Activated naive CD8-positive, alpha-beta T cell treated with anti-CD3 and anti-CD28 coated beads, Interleukin-2, amount 10 ng/mL, durations not matched to agents 7 days and 5 days (primary cell): ENCODE measurements around the gene RBFA. TPM values are rescaled to one million over a fixed set of nuclear protein-coding genes. Genes with fewer than 3 reads are reported as not detected.
"Not testable (repeated sequence)": the region's sequence is repeated elsewhere in the genome, so short reads cannot be mapped to it uniquely, and the experiment has no call there.

ENCODE experiments used
- ATAC-seq: fragments of 150-1000 bp; cut with Tn5 transposase; one replicate; pipeline ENCODE4 v1.10.0; 2021; ENCODE audit warnings: low read depth, moderate library complexity
- POLR2A ChIA-PET: fragments of 350-600 bp; sonication (Branson Sonifier 250); formaldehyde crosslinking; loops from one replicate; lab custom pipeline; 2021; ENCODE audit warnings: antibody characterized with exemption; lab: Charles Lee
- DNase-seq: peaks from one replicate; pipeline ENCODE4 v3.0.0; 2021
- H3K27ac Mint-ChIP-seq: one replicate; pipeline ENCODE4 v1.8.0; 2022; ENCODE audit warnings: mild to moderate bottlenecking, mixed read lengths
- H3K27me3 Mint-ChIP-seq: one replicate; pipeline ENCODE4 v1.8.0; 2022; ENCODE audit warnings: mild to moderate bottlenecking, moderate library complexity, mixed read lengths
- H3K36me3 Mint-ChIP-seq: one replicate; pipeline ENCODE4 v1.8.0; 2021; ENCODE audit warnings: mild to moderate bottlenecking, mixed read lengths
- H3K4me1 Mint-ChIP-seq: one replicate; pipeline ENCODE4 v1.8.0; 2021; ENCODE audit warnings: mixed read lengths
- H3K4me3 Mint-ChIP-seq: one replicate; pipeline ENCODE4 v1.8.0; 2022; ENCODE audit warnings: mild to moderate bottlenecking, moderate library complexity, mixed read lengths
- H3K9me3 Mint-ChIP-seq: one replicate; pipeline ENCODE4 v1.8.0; 2021; ENCODE audit warnings: mixed read lengths
- total RNA-seq, 2 experiments: library from RNA; stranded (reverse); gene quantifications; one replicate each; pipeline ENCODE4 v1.2.3, GENCODE V29; 2021

RBFA gene
- total RNA-seq, 2 experiments from 2014 or later: 21.2 to 22.1 TPM

GRCh38 chr18:80006724-80007123 is 27.5 kb upstream of the RBFA start:
- no peak overlapping the region for H3K4me3 Mint-ChIP-seq
- no peak for DNase-seq
- POLR2A ChIA-PET: no interaction called here
- H3K36me3 Mint-ChIP-seq: no peaks in the 10 kb centered on the region
- no peak for ATAC-seq
- no peak overlapping the region for H3K27ac Mint-ChIP-seq
- H3K27me3 Mint-ChIP-seq: no peaks in the 10 kb centered on the region
- H3K9me3 Mint-ChIP-seq: peaks cover 2% of the 10 kb centered on the region
- no peaks in the 10 kb centered on the region for H3K4me1 Mint-ChIP-seq

GRCh38 chr18:80009661-80010550 is 24.3 kb upstream of the RBFA start:
- H3K27me3 Mint-ChIP-seq: no peaks in the 10 kb centered on the region
- H3K27ac Mint-ChIP-seq: no peak overlapping the region
- no peak for DNase-seq
- H3K9me3 Mint-ChIP-seq: peaks cover 6% of the 10 kb centered on the region
- POLR2A ChIA-PET: no interaction called here
- ATAC-seq: no peak
- H3K36me3 Mint-ChIP-seq: no peaks in the 10 kb centered on the region
- no peaks in the 10 kb centered on the region for H3K4me1 Mint-ChIP-seq
- H3K4me3 Mint-ChIP-seq: no peak overlapping the region

GRCh38 chr18:80010551-80010906 is 23.7 kb upstream of the RBFA start:
- peaks cover 6% of the 10 kb centered on the region for H3K9me3 Mint-ChIP-seq
- no peak overlapping the region for H3K27ac Mint-ChIP-seq
- H3K27me3 Mint-ChIP-seq: no peaks in the 10 kb centered on the region
- ATAC-seq: no peak
- H3K36me3 Mint-ChIP-seq: no peaks in the 10 kb centered on the region
- no peak overlapping the region for H3K4me3 Mint-ChIP-seq
- POLR2A ChIA-PET: no interaction called here
- no peaks in the 10 kb centered on the region for H3K4me1 Mint-ChIP-seq
- no peak for DNase-seq

GRCh38 chr18:80011496-80012137 is 22.6 kb upstream of the RBFA start:
- ATAC-seq, DNase-seq, H3K9me3 Mint-ChIP-seq, H3K27ac Mint-ChIP-seq, H3K4me3 Mint-ChIP-seq, H3K36me3 Mint-ChIP-seq, H3K4me1 Mint-ChIP-seq, POLR2A ChIA-PET, H3K27me3 Mint-ChIP-seq: not testable (repeated sequence)

GRCh38 chr18:80012714-80013113 is 21.5 kb upstream of the RBFA start:
- ATAC-seq: no peak
- Mint-ChIP-seq H3K4me3 (no peak overlapping the region), H3K27ac (no peak overlapping the region), H3K9me3 (peaks cover 6% of the 10 kb centered on the region), H3K27me3 (no peaks in the 10 kb centered on the region), H3K4me1 (no peaks in the 10 kb centered on the region), H3K36me3 (no peaks in the 10 kb centered on the region)
- DNase-seq: no peak
- POLR2A ChIA-PET: no interaction called here

DNA sequence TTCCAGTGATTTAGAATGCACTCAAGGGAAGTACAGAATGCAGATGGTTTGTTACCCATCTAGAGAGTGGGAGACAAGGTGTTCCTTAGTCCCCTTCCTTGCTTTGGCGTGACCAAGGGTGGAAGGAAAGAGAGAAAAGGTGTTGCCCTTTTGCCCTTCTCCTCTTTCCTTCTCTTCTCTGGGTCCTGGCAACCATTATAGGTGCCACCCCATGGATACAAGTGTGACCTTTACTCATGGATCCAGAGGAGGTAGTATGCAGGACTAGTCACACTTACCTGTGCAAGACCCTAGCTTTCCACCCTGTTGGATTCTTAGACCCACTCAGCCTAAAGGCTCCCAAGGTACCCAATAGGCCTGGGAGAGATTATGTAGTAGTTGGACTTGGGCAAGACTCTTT is 11.6 kb upstream of the RBFA start:
- ATAC-seq (no peak), DNase-seq (no peak)
- POLR2A ChIA-PET: no interaction called here
- H3K9me3 Mint-ChIP-seq: peaks cover 28% of the 10 kb centered on the region
- H3K4me1 Mint-ChIP-seq: no peaks in the 10 kb centered on the region
- H3K36me3 Mint-ChIP-seq: peaks cover 2% of the 10 kb centered on the region
- no peak overlapping the region for H3K4me3 Mint-ChIP-seq
- no peak overlapping the region for H3K27ac Mint-ChIP-seq
- peaks cover 2% of the 10 kb centered on the region for H3K27me3 Mint-ChIP-seq

DNA sequence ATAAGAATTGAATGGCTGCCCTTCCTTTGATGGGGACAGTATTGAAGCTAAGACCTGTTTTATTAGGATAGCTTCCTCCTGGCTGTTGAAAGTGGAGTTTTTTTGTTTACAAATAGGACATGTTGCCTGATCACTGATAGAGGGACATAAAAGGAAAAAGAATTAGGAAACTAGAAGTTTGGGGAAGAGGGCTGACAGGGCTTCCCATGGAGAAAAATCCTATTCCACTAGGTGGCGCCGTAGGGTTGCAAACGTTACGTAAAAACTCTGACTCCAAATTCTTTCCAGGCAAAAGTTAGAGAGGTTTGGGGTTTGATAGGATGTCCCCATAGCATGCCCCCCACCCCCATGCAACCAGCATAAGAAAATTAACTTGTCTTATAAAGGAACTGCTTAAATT is 11.1 kb upstream of the RBFA start:
- Mint-ChIP-seq H3K36me3 (peaks cover 2% of the 10 kb centered on the region), H3K4me1 (no peaks in the 10 kb centered on the region), H3K4me3 (no peak overlapping the region), H3K9me3 (peaks cover 28% of the 10 kb centered on the region), H3K27ac (no peak overlapping the region), H3K27me3 (peaks cover 2% of the 10 kb centered on the region)
- POLR2A ChIA-PET: no interaction called here
- DNase-seq: no peak
- ATAC-seq: no peak

GRCh38 chr18:80026363-80026762 is 7.9 kb upstream of the RBFA start:
- H3K27ac Mint-ChIP-seq: no peak overlapping the region
- H3K4me3 Mint-ChIP-seq: no peak overlapping the region
- ATAC-seq (no peak), DNase-seq (no peak)
- peaks cover 2% of the 10 kb centered on the region for H3K27me3 Mint-ChIP-seq
- POLR2A ChIA-PET: no interaction called here
- peaks cover 2% of the 10 kb centered on the region for H3K36me3 Mint-ChIP-seq
- H3K9me3 Mint-ChIP-seq: peaks cover 22% of the 10 kb centered on the region
- H3K4me1 Mint-ChIP-seq: no peaks in the 10 kb centered on the region

DNA sequence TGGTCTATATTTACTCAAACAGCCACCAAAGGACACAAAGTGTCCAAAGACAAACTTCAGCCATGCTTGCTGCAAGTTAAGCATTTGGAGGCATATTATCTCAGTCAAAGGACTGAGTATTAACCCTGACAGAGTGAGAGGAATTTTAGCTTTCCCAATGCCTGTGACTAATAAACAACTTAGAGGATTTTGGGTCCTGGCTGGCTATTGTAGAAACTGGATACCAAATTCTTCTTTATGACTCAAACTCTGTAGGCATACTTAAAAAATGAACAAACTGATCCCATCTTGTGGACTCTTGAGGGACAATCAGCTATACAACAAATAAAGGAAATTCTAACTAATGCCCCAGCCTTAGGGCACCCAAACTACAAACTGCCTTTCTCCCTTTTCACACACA is 6.5 kb upstream of the RBFA start:
- H3K4me1 Mint-ChIP-seq, DNase-seq, H3K27ac Mint-ChIP-seq, POLR2A ChIA-PET, H3K4me3 Mint-ChIP-seq, ATAC-seq, H3K27me3 Mint-ChIP-seq, H3K36me3 Mint-ChIP-seq: not testable (repeated sequence)
- peaks cover 21% of the 10 kb centered on the region for H3K9me3 Mint-ChIP-seq

- H3K4me1 Mint-ChIP-seq: peaks cover 6% of the 10 kb centered on the region
- ATAC-seq (no peak), DNase-seq (no peak)
- no peaks in the 10 kb centered on the region for H3K36me3 Mint-ChIP-seq
- H3K4me3 Mint-ChIP-seq: no peak overlapping the region
- H3K27me3 Mint-ChIP-seq: peaks cover 2% of the 10 kb centered on the region
- no peak overlapping the region for H3K27ac Mint-ChIP-seq
- peaks cover 11% of the 10 kb centered on the region for H3K9me3 Mint-ChIP-seq
- POLR2A ChIA-PET: no interaction called here
Observed at GRCh38 chr18:80029690-80030089, 4.5 kb upstream of the RBFA start.

- Mint-ChIP-seq H3K36me3 (peaks cover 4% of the 10 kb centered on the region), H3K27me3 (peaks cover 2% of the 10 kb centered on the region), H3K27ac (peak overlapping the region; percentile 89), H3K4me3 (peak overlapping the region; percentile 86), H3K9me3 (no peaks in the 10 kb centered on the region), H3K4me1 (peaks cover 18% of the 10 kb centered on the region)
- DNase-seq (no peak), ATAC-seq (peak; percentile 71)
- POLR2A ChIA-PET: interaction anchor here (0.8 to 3.1 kb wide), 11 partner anchors 12 to 965 kb away, joined by 3 to 15 read pairs (median 4); partner anchors contain the start of genes ADNP2 and TXNL4A
Observed at GRCh38 chr18:80033181-80034067, 810 bp upstream of the RBFA start.

GRCh38 chr18:80034852-80035406 is 695 bp downstream of the RBFA start:
- no peak for ATAC-seq
- no peak for DNase-seq
- peaks cover 2% of the 10 kb centered on the region for H3K27me3 Mint-ChIP-seq
- H3K27ac Mint-ChIP-seq: peak overlapping the region; percentile 72
- H3K4me3 Mint-ChIP-seq: peak overlapping the region; percentile 86
- H3K36me3 Mint-ChIP-seq: peaks cover 9% of the 10 kb centered on the region
- no peaks in the 10 kb centered on the region for H3K9me3 Mint-ChIP-seq
- H3K4me1 Mint-ChIP-seq: peaks cover 18% of the 10 kb centered on the region
- POLR2A ChIA-PET: interaction anchor here (1.2 to 3.1 kb wide), 3 partner anchors 47 to 83 kb away, joined by 3 to 15 read pairs (median 8); partner anchors contain the start of genes ADNP2, SLC66A2 and TXNL4A

DNA sequence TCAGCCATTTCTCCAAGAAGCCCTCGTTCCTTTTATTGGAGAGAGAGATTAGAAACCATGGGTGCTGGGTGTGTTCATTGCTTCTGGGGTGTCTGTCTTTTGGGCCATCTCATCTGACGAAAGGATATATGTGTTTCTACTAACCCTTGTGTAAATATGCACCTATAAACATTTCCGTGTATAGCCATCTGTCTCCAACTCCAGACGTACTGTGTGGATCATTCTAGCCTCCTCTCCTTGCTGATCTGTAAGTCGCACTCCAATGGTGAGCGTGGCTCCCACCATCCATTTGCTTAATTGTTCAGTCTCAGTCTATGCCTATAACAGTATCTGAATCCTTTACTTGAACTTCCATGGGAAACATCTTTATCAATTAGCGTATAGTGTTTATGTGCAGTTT is 1.8 kb downstream of the RBFA start:
- Mint-ChIP-seq H3K27me3 (peaks cover 2% of the 10 kb centered on the region), H3K4me1 (peaks cover 18% of the 10 kb centered on the region), H3K27ac (peak overlapping the region; percentile 11), H3K9me3 (no peaks in the 10 kb centered on the region), H3K36me3 (peaks cover 9% of the 10 kb centered on the region), H3K4me3 (no peak overlapping the region)
- DNase-seq (no peak), ATAC-seq (no peak)
- POLR2A ChIA-PET: no interaction called here
